HG03139 (cell line): ENCODE results near the gene GUF1.

Experiments
- ATAC-seq: cut with Tn5 transposase; IDR thresholded peaks from one replicate; pipeline ENCODE4 v1.9.1; 2021; ENCODE audit not compliant: unreplicated experiment

The GUF1 gene, protein sequence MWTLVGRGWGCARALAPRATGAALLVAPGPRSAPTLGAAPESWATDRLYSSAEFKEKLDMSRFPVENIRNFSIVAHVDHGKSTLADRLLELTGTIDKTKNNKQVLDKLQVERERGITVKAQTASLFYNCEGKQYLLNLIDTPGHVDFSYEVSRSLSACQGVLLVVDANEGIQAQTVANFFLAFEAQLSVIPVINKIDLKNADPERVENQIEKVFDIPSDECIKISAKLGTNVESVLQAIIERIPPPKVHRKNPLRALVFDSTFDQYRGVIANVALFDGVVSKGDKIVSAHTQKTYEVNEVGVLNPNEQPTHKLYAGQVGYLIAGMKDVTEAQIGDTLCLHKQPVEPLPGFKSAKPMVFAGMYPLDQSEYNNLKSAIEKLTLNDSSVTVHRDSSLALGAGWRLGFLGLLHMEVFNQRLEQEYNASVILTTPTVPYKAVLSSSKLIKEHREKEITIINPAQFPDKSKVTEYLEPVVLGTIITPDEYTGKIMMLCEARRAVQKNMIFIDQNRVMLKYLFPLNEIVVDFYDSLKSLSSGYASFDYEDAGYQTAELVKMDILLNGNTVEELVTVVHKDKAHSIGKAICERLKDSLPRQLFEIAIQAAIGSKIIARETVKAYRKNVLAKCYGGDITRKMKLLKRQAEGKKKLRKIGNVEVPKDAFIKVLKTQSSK

GRCh38 chr4:44678094-44679041 is at the start of gene GUF1:
GUF1 (plus strand) TSS chr4:44678420; CDS start chr4:44678623, 203 bp downstream.
- ATAC-seq, result peak; percentile 96

GRCh38 chr4:44629280-44629866 is 48.8 kb upstream of the GUF1 start:
- peak; percentile 92 for ATAC-seq

DNA sequence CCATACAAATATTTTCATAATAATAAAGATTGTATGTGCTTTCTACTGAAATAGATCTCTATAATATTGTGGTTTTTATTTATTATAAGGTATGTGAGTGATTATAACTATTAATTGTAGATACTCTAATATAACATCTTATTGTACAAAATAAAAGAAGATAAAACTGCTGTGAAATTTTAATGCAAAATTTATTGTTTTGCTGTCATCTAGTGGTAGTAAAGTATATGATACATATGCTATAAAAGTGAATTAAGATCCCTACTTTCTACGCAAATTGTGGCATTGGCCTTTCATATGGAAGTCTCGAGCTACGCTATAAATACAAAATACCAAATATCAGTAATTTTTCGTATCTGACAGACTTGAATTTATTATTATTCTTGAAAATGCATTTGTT is 46.1 kb upstream of the GUF1 start:
- no peak for ATAC-seq

GRCh38 chr4:44632733-44633132 is 45.5 kb upstream of the GUF1 start:
- ATAC-seq, result no peak

GRCh38 chr4:44638091-44638490 is 40.1 kb upstream of the GUF1 start:
- ATAC-seq, result no peak

DNA sequence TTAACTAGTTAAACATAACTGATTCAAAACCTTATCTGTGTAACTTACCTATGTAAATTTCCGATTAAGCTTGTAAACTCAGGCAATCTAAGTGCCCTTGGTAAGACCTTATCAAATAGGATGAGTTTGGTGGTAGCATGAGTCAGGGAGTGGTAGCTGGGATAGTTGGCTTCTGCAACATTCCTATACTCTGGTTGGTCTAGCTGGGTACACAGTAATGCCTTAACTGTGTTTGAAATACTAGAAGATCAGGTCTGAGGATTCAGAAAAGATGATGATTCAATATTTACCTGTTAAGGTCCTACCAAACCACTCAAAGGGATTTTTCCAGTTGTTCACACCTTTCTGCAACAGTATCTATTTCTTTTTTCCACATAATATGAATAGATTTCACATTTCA is 32.1 kb upstream of the GUF1 start:
- ATAC-seq, result no peak

- ATAC-seq, result no peak
Observed at GRCh38 chr4:44651425-44651824, 26.8 kb upstream of the GUF1 start, which contains the start of gene YIPF7. YIPF7 (minus strand) TSS chr4:44651625; CDS start chr4:44650100, 1,525 bp downstream.

GRCh38 chr4:44652002-44652401 is 26.2 kb upstream of the GUF1 start:
- ATAC-seq, result no peak

- no peak for ATAC-seq
Observed at GRCh38 chr4:44660396-44660795, 17.8 kb upstream of the GUF1 start.

DNA sequence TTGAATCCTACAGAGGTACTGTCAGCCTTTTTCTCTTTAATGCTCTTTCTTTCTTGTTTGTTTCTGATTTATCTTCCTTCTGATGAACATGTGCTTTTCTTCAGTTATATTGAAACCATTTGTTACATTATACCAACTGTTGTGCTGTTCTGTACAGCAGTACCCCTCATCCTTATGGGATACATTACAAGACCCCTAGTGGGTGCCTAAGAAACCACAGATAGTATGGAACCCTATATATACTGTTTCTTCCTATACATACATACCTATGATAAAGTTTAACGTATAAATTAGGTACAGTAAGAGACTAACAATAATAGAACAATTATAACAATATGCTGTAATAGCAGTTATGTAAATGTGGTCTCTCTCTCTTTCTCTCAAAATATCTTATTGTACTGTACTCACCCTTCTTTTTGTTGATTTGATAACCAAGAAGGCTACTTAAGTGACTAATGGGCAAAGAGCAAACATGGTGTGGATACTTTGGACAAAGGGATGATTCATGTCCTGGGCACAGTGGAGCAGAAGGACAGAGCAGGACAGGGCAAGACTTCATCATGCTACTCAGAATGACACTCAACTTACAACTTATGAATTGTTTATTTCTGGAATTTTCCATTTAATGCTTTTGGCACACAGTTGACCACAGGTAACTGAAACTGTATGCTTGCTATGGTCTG is 16.1 kb upstream of the GUF1 start:
- no peak for ATAC-seq

GRCh38 chr4:44662623-44663005 is 15.6 kb upstream of the GUF1 start:
- ATAC-seq, result no peak

- no peak for ATAC-seq
Observed at GRCh38 chr4:44663539-44664263, 14.5 kb upstream of the GUF1 start.

GRCh38 chr4:44668526-44668925 is 9.7 kb upstream of the GUF1 start:
- ATAC-seq, result no peak

GRCh38 chr4:44670506-44671199 is 7.6 kb upstream of the GUF1 start:
- ATAC-seq, result no peak

DNA sequence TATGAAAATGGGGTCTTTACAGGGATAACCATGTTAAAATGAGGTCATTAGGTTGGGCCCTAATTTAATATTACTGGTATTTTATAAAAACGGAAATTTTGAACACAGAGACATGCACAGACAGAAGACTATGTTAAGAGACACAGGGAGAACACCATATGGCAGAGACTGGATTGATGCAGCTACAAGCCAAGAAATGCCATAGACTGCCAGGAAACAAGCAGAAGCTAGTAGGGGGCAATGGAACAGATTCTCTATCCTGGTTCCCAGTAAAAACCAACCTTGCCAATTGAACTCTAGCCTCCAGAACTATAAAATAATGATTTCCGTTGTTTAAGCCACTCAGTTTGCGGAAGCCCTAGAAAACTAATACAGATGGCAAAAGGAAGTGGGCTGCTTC is 6.6 kb upstream of the GUF1 start:
- ATAC-seq, result no peak

GRCh38 chr4:44674471-44674870 is 3.7 kb upstream of the GUF1 start:
- ATAC-seq, result no peak

- no peak for ATAC-seq
Observed at GRCh38 chr4:44675366-44675765, 2.9 kb upstream of the GUF1 start.

DNA sequence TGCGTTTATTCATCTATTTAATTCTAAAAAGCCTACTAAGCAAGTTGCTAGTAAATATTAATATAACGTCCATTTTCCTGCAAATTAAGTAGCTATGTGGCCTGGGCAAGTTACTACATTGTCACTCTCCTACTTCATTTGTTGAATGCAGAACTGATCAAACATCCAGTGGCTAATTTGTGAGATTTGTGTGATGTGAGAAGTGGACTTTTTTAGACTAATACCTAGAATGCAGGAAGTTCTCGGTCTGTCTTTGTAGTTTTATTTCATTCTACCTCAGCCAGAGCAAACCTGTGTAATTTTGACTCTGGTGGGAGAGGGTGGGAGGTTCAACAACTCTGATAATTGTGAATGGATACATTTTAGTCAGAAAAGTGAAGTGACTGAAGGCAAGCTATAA is 840 bp downstream of the GUF1 start:
- no peak for ATAC-seq

- ATAC-seq, result no peak
Observed at GRCh38 chr4:44684648-44685047, 6.4 kb downstream of the GUF1 start.
